ENCODE measurements around the gene CD247. TPM values are rescaled to one million over a fixed set of nuclear protein-coding genes. Genes with fewer than 3 reads are reported as not detected.

CD247 gene
- total and polyA plus RNA-seq, 2 donors from 2014 or later, result 1.8 to 7.7 TPM

DNA sequence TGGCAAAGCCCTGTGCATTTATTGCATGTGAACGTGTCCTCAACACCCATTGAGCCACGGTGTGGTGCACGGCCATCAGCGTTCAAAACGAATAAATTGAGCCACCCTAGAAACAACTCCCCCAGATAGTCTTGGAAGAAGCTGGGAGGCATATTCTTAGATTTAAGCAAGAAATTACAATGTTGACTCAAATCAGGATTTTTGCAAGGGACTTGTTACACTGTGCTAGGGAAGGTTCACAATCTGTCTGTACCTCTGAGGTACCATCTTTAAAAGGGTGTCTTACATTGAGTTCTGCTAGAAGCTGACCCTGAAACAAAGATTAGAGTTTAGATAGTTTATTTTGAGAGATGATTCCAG, 16.2 kb downstream of the CD247 start:
- Histone ChIP-seq H3K4me3 (ENCODE audit: low read length in 3 of 3) (no peak overlapping the region), H3K4me1 (ENCODE audit: control insufficient read depth in 2 of 3, insufficient read depth in 2 of 3, low read depth in 1 of 3, low read length in 3 of 3) (no peaks in the 10 kb centered on the region), H3K27me3 (ENCODE audit: control insufficient read depth, insufficient read depth, low read length) (no peaks in the 10 kb centered on the region), H3K9ac (ENCODE audit: low read length in 3 of 3) (no peak overlapping the region), H3K36me3 (ENCODE audit: control insufficient read depth in 2 of 3, insufficient read depth in 3 of 3, low read length in 3 of 3) (no peaks in the 10 kb centered on the region), H3K9me3 (ENCODE audit: control insufficient read depth in 2 of 3, insufficient read depth in 1 of 3, low read length in 3 of 3) (no peaks in the 10 kb centered on the region), H3K27ac (ENCODE audit: low read depth in 2 of 2, low read length in 2 of 2) (no peak overlapping the region)
- DNase-seq (no peak), FAIRE-seq (no peak)
- TF ChIP-seq, protein P1, sequence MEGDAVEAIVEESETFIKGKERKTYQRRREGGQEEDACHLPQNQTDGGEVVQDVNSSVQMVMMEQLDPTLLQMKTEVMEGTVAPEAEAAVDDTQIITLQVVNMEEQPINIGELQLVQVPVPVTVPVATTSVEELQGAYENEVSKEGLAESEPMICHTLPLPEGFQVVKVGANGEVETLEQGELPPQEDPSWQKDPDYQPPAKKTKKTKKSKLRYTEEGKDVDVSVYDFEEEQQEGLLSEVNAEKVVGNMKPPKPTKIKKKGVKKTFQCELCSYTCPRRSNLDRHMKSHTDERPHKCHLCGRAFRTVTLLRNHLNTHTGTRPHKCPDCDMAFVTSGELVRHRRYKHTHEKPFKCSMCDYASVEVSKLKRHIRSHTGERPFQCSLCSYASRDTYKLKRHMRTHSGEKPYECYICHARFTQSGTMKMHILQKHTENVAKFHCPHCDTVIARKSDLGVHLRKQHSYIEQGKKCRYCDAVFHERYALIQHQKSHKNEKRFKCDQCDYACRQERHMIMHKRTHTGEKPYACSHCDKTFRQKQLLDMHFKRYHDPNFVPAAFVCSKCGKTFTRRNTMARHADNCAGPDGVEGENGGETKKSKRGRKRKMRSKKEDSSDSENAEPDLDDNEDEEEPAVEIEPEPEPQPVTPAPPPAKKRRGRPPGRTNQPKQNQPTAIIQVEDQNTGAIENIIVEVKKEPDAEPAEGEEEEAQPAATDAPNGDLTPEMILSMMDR (IDR thresholded peaks at IDR 0.05; ENCODE audit: borderline replicate concordance, extremely low read depth, insufficient read depth), result no peak
- intact Hi-C loops (cut with DNase I), result no loop called here

DNA sequence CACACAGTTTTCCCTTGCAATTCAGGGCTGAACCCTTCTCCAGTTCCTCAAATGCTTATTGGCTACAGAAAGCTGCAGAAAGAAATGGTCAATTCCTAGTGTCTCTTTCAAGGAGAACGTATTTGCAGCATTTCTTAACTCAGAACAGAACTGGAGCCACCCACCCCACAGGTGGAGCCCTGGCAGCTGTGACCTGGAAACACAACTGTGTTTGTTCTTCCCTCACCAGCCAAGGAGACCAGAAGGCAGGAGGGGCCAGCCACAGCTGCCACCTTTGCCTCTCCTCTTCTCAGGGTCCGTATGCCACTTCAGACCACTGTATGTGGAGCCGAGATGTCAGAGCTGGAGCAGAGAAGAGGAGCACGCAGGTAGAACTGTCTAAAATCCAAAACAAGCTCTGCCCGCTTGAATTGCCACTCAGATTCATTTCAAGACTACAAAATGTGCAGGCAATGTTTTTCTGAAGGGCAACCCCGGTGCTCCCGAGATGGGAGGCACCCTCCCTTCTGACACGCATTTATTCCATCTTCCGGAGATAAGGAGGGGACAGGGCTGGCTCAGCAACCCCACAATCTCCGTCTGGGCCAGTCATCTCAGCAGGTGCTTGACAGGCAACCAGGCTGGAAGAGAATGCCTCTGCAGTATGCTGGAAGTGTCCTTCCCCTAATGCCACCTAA, 16.7 kb downstream of the CD247 start:
- FAIRE-seq (no peak), DNase-seq (no peak)
- Histone ChIP-seq H3K27me3 (ENCODE audit: control insufficient read depth, insufficient read depth, low read length) (no peaks in the 10 kb centered on the region), H3K4me1 (ENCODE audit: control insufficient read depth in 2 of 3, insufficient read depth in 2 of 3, low read depth in 1 of 3, low read length in 3 of 3) (no peaks in the 10 kb centered on the region), H3K36me3 (ENCODE audit: control insufficient read depth in 2 of 3, insufficient read depth in 3 of 3, low read length in 3 of 3) (no peaks in the 10 kb centered on the region), H3K27ac (ENCODE audit: low read depth in 2 of 2, low read length in 2 of 2) (no peak overlapping the region), H3K4me3 (ENCODE audit: low read length in 3 of 3) (no peak overlapping the region), H3K9ac (ENCODE audit: low read length in 3 of 3) (no peak overlapping the region), H3K9me3 (ENCODE audit: control insufficient read depth in 2 of 3, insufficient read depth in 1 of 3, low read length in 3 of 3) (no peaks in the 10 kb centered on the region)
- TF ChIP-seq, protein P1 (IDR thresholded peaks at IDR 0.05; ENCODE audit: borderline replicate concordance, extremely low read depth, insufficient read depth), result no peak
- intact Hi-C loops (cut with DNase I), result no loop called here

DNA sequence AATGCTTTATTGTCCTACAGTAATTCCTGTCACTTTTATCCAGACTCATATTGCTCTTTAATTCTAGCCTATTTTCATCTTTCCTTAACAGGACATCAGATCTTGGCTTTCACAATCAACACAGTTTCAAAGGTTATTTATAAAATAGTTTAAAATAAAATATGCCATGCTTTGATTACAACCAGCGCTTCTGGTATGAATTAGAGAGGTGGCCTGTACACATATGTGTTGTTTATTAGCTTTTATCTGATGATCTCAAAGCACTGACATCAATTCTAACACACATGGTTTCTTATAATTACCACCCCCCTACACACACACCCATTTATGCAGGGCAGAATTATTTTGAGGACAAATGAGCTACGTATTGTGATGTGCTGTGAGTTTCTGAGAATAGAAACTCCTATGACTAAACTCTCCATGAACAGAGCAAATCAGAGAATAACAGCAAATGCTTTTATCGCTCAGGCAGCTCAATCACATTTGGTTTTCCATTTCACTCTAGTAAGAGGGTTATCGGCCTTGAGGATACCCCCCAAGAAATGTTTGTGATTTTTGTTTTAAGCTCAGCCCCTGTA, 18.0 kb downstream of the CD247 start:
- no peak for FAIRE-seq
- H3K27ac ChIP-seq (ENCODE audit: low read depth in 2 of 2, low read length in 2 of 2), result no peak overlapping the region
- H3K9ac ChIP-seq (ENCODE audit: low read length in 3 of 3), result no peak overlapping the region
- H3K9me3 ChIP-seq (ENCODE audit: control insufficient read depth in 2 of 3, insufficient read depth in 1 of 3, low read length in 3 of 3), result no peaks in the 10 kb centered on the region
- TF ChIP-seq, protein P1 (IDR thresholded peaks at IDR 0.05; ENCODE audit: borderline replicate concordance, extremely low read depth, insufficient read depth), result no peak
- DNase-seq, result no peak
- H3K27me3 ChIP-seq (ENCODE audit: control insufficient read depth, insufficient read depth, low read length), result no peaks in the 10 kb centered on the region
- no peaks in the 10 kb centered on the region for H3K4me1 ChIP-seq (ENCODE audit: control insufficient read depth in 2 of 3, insufficient read depth in 2 of 3, low read depth in 1 of 3, low read length in 3 of 3)
- H3K36me3 ChIP-seq (ENCODE audit: control insufficient read depth in 2 of 3, insufficient read depth in 3 of 3, low read length in 3 of 3), result no peaks in the 10 kb centered on the region
- no peak overlapping the region for H3K4me3 ChIP-seq (ENCODE audit: low read length in 3 of 3)
- intact Hi-C loops (cut with DNase I), result no loop called here
